SU-DHL-6 (cell line): ENCODE measurements around the gene SCYGR6.

ENCODE experiments used
- EZH2phosphoT487 ChIP-seq: fragments of 200-600 bp; sonication (generic), shearing (Covaris generic); conservative IDR thresholded peaks from 2 replicates; pipeline ENCODE4 v1.6.1; 2018; ENCODE audit warnings: mild to moderate bottlenecking, antibody characterized with exemption, low read length, moderate library complexity, mixed read lengths
- TF ChIP-seq, protein P1 (sequence below): fragments of 200-600 bp; sonication (generic); IDR thresholded peaks from one replicate; pipeline ENCODE4 v1.5.1; 2017; ENCODE audit warnings: antibody characterized with exemption, mild to moderate bottlenecking, low read length, moderate library complexity; ENCODE audit not compliant: insufficient read depth, poor library complexity, severe bottlenecking

DNA sequence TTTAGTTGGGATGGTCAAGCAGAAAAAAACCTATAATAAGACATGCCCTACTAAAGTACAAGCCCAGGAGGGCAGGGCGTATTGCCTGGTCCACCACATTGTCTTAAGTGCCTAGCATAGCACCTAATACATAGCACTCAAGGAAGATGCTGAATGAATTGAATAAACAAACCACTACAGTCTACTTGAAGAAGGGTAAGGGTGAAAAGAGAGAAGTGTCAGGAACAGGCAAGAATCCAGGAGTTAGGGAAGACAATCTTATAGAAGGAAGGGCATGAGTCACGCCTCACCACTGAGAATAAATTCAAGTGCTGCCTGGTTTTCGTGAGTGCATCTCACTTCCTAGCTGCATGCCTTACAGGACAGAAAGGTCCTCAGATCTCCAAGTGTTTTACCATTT is 20.6 kb downstream of the SCYGR6 start:
- TF ChIP-seq, protein P1, sequence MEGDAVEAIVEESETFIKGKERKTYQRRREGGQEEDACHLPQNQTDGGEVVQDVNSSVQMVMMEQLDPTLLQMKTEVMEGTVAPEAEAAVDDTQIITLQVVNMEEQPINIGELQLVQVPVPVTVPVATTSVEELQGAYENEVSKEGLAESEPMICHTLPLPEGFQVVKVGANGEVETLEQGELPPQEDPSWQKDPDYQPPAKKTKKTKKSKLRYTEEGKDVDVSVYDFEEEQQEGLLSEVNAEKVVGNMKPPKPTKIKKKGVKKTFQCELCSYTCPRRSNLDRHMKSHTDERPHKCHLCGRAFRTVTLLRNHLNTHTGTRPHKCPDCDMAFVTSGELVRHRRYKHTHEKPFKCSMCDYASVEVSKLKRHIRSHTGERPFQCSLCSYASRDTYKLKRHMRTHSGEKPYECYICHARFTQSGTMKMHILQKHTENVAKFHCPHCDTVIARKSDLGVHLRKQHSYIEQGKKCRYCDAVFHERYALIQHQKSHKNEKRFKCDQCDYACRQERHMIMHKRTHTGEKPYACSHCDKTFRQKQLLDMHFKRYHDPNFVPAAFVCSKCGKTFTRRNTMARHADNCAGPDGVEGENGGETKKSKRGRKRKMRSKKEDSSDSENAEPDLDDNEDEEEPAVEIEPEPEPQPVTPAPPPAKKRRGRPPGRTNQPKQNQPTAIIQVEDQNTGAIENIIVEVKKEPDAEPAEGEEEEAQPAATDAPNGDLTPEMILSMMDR = no peak
- no peak for TF ChIP-seq EZH2phosphoT487
